AG04449 (cell line): Measurements from ENCODE around the gene MGLL.

Experiments
- CTCF ChIA-PET: fragments of 350-600 bp; formaldehyde crosslinking; extraction: SDS; loops from one replicate; lab custom pipeline; 2021; ENCODE audit warnings: antibody characterized with exemption; lab: Yijun Ruan, JAX
- POLR2A ChIA-PET: fragments of 400-600, 350-600 bp; formaldehyde crosslinking; extraction: SDS; loops from one replicate; lab custom pipeline; 2020; ENCODE audit warnings: antibody characterized with exemption, inconsistent platforms; lab: Yijun Ruan, JAX
- DNase-seq: peaks from one replicate; pipeline ENCODE4 v3.0.0-alpha.2; 2010; ENCODE audit warnings: low read depth, low spot score
- H3K4me3 ChIP-seq: 2 replicates; pipeline ENCODE4 v1.5.1; 2011; ENCODE audit warnings: low read depth, mild to moderate bottlenecking, control low read depth, low read length
- CTCF ChIP-seq: IDR thresholded peaks from one replicate; pipeline ENCODE4 v1.5.1; 2011; ENCODE audit warnings: mild to moderate bottlenecking, moderate library complexity, low read length, control low read depth, inconsistent platforms; ENCODE audit not compliant: insufficient read depth; ENCODE audit errors: missing control alignments

MGLL gene

GRCh38 chr3:127740136-127740915 is 82.0 kb downstream of the MGLL start:
- DNase-seq = no peak
- ChIA-PET POLR2A (interaction anchor here (0.6 to 1.3 kb wide), 3 partner anchors 23 to 42 kb away, joined by 3 to 4 read pairs (median 4); no protein-coding TSS in a partner anchor), CTCF (interaction anchor here (1.0 to 1.9 kb wide), 3 partner anchors 22 to 50 kb away, joined by 3 to 8 read pairs (median 3); no protein-coding TSS in a partner anchor)
- no peak overlapping the region for H3K4me3 ChIP-seq
- TF ChIP-seq CTCF = no peak

- no peak for TF ChIP-seq CTCF
- CTCF ChIA-PET = interaction anchor here (1.1 to 1.9 kb wide), 3 partner anchors 13 to 49 kb away, joined by 3 to 8 read pairs (median 3); no protein-coding TSS in a partner anchor
- DNase-seq = no peak
- POLR2A ChIA-PET = interaction anchor here (0.6 to 1.3 kb wide), 3 partner anchors 22 to 1715 kb away, joined by 3 to 4 read pairs (median 4); no protein-coding TSS in a partner anchor
- no peak overlapping the region for H3K4me3 ChIP-seq
Observed at GRCh38 chr3:127739347-127740135, 82.8 kb downstream of the MGLL start.

GRCh38 chr3:127738192-127738840 is 84.0 kb downstream of the MGLL start:
- ChIA-PET CTCF (no interaction called here), POLR2A (interaction anchor here (0.7 kb wide), 1 partner anchor 85 kb away, joined by 3 read pairs; no protein-coding TSS in a partner anchor)
- no peak overlapping the region for H3K4me3 ChIP-seq
- TF ChIP-seq CTCF = no peak
- DNase-seq = no peak

GRCh38 chr3:127736801-127737539 is 85.3 kb downstream of the MGLL start:
- ChIA-PET POLR2A (interaction anchor here (0.9 to 1.8 kb wide), 2 partner anchors 11 to 248 kb away, joined by 3 to 8 read pairs; no protein-coding TSS in a partner anchor), CTCF (interaction anchor here (1.9 to 2.1 kb wide), 2 partner anchors 10 to 41 kb away, joined by 9 to 12 read pairs; no protein-coding TSS in a partner anchor)
- DNase-seq = no peak
- TF ChIP-seq CTCF = no peak
- no peak overlapping the region for H3K4me3 ChIP-seq

GRCh38 chr3:127735767-127736693 is 86.3 kb downstream of the MGLL start:
- no peak for DNase-seq
- CTCF ChIA-PET = interaction anchor here (0.6 to 2.1 kb wide), 11 partner anchors 11 to 86 kb away, joined by 3 to 12 read pairs (median 3); partner anchors contain the start of gene MGLL
- POLR2A ChIA-PET = interaction anchor here (0.9 to 1.8 kb wide), 2 partner anchors 12 to 249 kb away, joined by 3 to 8 read pairs; no protein-coding TSS in a partner anchor
- H3K4me3 ChIP-seq = no peak overlapping the region
- TF ChIP-seq CTCF = no peak
